GM12872 (cell line): ENCODE data around the gene CD36.

Experiments used
- TF ChIP-seq, protein P1 (sequence below): IDR thresholded peaks from 3 replicates; pipeline ENCODE4 v1.5.1; 2011; ENCODE audit warnings: low read depth, mild to moderate bottlenecking, low read length, moderate library complexity; ENCODE audit not compliant: insufficient read depth

The CD36 gene

DNA sequence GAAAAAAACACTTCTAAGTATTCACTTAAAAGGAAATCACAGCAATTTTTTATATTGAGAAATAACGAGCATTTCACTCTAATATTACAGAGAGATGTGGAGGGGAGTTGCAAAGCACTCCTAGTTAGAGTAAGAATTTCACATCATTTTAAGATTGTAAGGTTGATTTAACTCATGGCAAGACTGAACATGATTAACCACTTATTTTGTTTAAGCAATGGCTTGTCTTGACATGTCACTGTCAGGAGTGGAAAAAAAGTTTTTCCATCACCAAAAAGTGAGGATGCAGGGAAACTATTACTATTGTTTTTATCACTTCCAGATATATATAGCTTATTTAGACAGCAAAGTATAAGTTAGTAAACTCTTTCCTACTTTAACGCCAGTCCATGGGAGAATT lies 27.1 kb downstream of the CD36 start:
- TF ChIP-seq, protein P1, sequence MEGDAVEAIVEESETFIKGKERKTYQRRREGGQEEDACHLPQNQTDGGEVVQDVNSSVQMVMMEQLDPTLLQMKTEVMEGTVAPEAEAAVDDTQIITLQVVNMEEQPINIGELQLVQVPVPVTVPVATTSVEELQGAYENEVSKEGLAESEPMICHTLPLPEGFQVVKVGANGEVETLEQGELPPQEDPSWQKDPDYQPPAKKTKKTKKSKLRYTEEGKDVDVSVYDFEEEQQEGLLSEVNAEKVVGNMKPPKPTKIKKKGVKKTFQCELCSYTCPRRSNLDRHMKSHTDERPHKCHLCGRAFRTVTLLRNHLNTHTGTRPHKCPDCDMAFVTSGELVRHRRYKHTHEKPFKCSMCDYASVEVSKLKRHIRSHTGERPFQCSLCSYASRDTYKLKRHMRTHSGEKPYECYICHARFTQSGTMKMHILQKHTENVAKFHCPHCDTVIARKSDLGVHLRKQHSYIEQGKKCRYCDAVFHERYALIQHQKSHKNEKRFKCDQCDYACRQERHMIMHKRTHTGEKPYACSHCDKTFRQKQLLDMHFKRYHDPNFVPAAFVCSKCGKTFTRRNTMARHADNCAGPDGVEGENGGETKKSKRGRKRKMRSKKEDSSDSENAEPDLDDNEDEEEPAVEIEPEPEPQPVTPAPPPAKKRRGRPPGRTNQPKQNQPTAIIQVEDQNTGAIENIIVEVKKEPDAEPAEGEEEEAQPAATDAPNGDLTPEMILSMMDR, result no peak

DNA sequence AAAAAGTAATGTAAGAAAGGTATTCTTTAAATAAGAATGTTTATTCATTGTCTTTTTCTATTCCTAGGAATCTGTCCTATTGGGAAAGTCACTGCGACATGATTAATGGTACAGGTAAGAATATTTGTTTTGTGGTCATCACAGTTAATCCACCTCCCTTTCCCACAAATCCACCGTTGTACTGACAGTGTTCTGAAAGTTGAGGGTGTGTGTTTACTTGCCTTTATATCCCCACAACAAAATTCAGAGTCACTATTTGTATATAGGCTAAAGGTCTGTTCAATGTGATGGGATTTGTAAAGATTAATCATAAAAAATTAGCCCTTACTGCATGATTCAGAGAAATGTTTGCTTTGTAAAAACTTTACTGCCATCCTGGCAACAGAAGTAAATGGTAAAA lies 27.9 kb downstream of the CD36 start:
- TF ChIP-seq, protein P1, result no peak

DNA sequence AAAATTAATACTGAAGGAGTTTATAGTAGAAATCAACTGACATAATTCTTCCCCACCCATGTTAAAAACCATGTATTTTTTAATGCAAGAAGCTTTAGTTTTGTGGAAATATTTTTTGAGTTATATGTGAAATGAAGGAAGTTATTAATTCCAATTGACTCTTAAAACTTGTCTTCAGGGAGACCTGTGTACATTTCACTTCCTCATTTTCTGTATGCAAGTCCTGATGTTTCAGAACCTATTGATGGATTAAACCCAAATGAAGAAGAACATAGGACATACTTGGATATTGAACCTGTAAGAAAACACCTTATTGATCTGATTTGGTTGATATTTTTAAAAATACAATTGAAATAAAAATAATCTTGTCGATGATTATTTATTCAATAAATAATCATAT lies 33.3 kb downstream of the CD36 start:
- TF ChIP-seq, protein P1, result no peak

DNA sequence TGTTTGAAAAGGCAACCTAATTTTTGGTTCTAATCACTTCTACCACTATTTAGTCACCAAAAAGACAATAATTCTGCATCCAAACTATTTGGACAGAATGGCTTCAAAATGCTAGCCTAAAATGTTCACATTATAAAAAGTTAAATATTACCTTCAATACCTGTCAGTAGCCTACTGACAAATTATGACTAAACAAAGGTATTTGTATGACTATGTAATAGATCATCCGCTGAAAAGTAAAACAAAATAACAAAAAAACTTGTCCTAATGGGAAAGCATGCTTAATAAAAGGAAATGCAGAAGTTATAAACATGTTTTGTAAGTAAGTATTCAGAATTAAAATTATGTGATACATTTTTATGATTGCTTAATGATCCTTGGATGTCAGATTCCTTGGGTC lies 36.6 kb downstream of the CD36 start:
- TF ChIP-seq, protein P1, result no peak

DNA sequence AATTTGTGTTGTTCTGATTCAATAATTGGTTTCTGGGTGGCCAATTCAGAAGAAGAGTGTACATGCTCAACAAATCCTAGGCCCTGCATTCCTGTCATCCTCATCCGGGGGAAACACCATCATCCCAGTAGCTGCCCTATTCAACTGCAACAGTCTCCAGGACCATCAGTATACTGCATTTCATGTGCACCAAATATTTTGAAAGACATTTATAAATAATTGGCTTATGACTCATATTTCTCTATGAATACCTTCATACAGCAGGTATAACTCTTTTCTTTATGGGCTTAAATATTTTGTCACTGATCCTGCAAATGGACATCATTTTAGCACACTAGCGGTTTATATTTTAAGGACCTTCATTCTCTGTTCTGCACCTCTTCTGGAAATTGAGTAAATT lies 38.0 kb downstream of the CD36 start:
- TF ChIP-seq, protein P1, result no peak

DNA sequence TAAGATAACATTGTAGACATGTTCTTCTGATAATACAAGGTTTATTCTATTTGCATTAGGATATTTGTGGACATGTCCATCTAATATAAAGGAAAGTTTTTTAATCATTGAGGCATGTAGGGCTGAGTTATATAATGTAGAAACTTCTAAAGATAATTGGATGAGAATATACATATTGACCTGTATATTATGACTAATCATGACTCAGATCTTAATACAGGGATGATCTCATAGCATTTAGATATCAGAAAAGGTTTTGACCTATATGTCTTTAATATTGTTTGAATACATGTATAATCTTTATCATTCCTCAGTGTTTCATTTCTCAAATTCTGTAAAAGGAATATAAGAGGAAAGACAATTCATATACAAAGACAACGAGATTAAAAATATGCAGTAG lies 39.2 kb downstream of the CD36 start:
- TF ChIP-seq, protein P1, result no peak

DNA sequence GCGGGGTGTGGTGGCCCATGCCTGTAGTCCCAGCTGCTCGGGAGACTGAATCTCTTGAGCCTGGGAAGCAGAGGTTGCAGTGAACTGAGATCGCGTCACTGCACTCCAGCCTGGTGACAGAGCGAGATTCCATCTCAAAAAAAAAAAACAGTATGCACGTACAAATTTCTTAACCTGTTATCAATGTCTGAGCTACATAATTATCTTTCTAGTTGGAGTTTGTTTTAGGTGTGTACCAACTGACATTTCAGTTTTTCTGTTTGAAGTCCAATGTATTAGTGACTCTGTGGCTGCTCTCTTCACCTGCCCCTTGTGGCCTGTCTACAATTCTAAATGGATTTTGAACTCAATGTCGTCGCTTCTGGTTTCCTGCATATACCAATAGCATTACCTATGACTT lies 40.3 kb downstream of the CD36 start:
- TF ChIP-seq, protein P1, result no peak
